HG02970 (cell line): ENCODE measurements around the gene SLC6A15.
A peak's percentile ranks its signal among the peaks of the same experiment; 100 is the strongest.

Source experiments
- ATAC-seq: cut with Tn5 transposase; IDR thresholded peaks from one replicate; pipeline ENCODE4 v1.9.1; 2021; ENCODE audit warnings: mild to moderate bottlenecking, moderate library complexity, moderate number of reproducible peaks; ENCODE audit not compliant: unreplicated experiment, low FRiP score

Gene SLC6A15

DNA sequence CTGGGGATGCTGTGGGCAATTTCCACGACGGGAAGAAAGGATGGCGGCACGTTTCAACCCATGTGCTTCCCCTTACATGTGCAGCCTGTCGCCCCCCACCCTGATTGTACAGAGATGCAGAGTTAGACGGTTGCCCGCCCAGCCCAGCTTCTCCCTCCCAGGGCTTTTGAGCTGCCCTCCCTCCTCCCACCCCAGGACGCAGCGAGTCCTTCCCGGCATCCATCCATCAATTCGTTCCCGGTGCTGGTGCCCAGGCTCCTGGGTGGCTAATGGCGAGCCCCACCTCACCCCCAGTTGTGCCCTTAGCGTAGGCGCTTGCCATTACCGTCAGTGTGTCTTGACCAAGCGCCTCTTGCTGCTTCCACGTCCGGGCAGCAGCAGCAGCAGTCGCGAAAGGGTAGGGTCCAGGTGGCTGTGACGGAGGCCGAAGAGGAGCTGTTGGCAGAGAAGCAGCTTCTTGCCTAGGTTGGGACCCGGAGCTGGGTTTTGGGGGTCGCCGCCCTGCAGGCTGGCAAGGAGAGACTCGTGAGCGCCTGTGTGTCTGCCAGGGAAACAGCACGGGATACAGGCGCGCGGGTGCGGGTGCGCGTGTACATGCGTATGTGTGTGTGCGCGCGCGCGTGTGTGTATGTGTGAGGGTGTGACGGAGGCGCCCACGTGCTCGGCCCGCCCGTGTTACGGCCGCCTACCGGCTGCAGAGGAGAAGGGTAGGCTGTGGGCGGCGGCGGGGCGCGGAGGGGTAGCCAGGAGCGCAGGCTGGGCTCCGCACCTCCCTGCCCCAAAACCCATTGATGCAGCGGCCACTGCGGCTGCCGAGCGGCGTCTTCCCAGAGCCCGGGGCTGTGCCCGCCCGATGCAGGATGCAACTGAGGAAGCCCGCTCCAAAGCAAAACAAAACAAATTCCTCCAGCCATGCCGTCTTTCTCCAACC lies at the start of gene SLC6A15:
Gene SLC6A15 (minus strand): TSS at position 602 of the 931 bp plus-strand sequence. CDS start 20,679 bp downstream, outside the sequence.
- peak; percentile 62 for ATAC-seq

DNA sequence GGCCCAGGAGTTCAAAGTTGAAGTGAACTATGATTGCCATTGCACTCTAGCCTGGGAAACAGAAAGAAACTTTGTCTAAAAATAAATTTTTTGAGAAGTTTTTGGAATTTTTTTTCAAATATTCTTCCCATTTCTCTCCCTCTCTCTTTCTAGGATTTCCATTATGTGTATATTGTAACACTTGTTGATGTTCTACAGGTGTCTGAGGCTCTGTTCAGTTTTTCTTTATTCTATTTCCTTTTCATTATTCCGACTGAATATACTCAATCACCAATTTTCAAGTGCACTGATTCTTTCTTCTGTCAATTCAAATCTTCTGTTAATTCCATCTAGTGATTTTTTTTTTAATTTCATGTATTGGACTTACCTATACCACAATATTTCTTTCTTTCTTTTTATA lies 48.3 kb upstream of the SLC6A15 start:
- no peak for ATAC-seq

DNA sequence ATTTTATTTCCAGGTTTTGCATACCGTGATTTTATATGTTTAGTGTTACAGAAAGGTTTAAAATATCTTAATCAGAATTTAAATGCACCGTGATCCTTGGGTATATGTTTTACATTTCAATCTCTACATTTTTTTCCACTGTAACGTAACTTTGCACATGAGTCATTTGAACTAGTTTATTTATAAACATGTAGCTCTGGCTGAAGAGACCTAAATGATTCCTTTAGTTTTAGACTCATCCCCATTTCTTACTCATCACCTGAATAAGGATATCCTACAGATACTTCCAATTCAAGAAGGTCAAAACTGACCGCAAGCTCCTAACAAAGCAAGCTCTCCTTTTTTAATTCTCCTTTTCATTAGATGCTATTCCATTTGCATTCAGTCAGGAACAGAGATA lies 42.7 kb upstream of the SLC6A15 start:
- no peak for ATAC-seq

DNA sequence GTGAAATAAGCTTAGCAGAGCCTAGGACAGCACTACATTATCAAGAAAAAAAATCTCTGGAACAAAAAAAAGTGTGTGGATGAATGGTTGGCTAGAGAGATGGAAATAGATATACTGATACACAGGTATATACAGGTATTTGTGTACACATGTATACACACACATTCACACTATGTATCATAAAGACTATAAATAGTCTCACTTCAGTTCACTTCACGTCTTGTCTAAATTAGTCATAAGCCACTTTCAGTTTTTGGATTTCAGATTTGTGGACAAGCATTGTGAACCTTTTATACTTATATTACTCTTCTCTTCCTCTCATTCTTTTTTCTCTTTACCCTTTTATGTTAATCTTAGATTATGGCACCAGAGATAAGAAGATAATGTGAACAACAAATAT lies 41.8 kb upstream of the SLC6A15 start:
- no peak for ATAC-seq

DNA sequence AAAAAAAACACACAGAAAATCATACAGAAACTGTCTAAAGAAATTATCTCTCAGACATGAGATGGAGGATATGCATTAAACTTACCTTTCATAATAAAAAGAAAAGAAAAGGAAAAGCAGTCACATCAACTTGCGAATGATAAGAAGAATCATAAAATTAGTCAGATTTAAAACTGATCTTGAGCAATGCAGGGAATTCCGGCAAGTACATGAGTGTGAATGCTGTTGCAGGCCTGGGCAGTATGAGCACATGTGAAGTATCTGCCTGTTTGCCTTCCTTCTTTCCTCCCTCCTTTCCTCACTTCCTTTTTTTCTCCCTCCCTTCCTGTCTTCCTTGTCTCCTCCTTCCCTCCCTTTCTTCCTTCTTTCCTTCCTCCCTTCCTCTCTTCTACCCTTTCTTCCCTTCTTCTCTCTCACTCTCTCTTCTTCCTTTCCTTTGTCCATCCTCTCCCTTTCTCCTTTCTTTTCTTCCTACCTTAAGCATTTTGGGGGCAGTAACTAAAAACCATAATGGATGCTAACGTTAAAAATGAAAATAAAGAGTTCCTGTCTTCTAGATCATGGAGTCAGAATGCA lies 38.5 kb upstream of the SLC6A15 start:
- ATAC-seq = no peak

DNA sequence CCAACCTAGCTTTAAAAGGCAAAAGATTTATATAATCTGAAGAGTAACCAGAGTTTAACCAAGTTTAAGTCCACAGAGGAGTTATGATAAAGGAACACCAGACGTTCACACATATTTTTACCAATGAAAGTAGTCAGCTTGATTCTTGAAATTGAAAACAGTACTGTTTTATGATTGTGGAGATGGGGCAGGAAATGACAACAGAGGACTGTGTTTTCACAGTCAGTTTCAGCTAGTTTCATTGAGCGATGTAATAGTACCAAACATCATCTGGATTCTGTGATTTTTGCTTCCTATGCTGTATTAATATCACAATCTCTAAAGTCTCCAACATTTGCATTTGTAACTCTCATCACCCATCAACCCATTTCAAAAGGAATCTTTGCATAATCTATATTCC lies 34.2 kb upstream of the SLC6A15 start:
- ATAC-seq = no peak

DNA sequence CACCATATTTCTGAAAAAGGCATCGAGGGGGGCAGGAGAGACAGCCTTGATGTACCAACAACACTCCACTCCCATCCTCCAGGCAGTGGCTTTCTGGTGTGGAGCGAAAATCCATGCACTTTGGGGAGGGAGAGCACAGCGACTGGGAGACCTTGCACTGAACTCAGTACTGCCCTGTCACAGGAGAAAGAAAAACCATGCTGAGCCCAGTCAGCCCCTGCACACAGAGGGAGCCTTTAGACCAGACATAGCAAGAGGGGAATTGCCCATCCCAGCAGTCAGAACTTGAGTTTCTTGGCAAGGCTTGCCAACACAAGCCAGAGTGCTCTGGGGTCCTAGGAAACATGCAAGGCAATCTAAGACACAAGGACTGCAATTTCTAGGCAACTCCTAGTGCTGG lies 24.8 kb upstream of the SLC6A15 start:
- ATAC-seq = no peak

DNA sequence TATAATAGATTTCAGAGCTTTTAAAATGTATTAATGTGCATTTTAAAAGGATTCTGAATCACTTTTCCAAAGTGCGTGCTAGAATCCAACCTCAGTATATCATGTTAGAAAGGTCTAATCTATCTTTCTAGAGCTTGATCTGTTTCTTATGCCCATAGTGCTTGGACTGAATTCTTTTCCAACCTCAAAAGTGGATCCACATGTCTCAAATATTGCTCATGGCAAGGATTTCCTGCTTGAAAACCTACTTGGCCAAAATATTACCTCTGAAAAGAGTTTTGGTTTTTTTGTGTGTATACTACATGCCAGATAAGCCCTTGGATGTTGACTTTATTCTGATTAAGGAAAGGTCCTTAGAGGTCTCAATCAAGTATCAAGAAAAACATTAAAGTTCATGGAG lies 16.9 kb upstream of the SLC6A15 start:
- no peak for ATAC-seq

DNA sequence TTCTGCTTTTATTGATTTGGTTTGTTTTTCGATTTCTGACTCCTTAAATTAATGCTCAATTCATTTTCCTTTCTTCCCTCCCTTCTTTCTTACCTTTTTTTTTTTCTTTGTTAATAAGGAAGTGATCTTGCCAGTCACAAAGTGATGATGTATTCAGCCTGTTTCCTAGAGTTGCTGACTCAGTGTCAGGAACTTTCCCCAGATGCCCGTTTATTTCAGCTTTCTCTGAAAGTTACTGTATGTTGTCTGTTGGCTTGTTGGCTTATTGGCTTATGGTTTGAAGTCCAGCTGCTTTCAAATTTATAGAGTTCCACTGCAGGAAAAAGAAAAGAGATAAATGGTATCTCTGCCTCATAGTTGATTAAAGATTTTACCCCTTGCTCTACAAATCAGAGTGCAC lies 12.4 kb upstream of the SLC6A15 start:
- ATAC-seq = no peak

DNA sequence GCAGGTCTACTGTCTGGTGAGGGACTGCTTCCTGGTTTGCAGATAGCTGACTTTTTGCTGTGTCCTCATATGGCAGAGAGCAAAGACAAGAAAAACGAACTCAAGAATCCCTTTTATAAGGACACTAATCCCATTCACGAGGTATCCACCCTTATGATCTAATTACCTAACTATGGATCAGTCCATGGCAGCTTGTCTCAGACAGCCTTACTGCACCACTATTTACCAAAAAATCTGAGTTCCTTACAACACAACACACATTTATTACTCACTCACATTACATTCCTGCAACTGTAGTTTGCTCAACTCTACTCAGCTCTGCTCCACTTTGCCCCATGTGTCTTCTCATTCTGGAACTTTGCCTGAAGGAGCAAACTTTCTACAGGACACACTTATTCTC lies 10.1 kb upstream of the SLC6A15 start:
- no peak for ATAC-seq

DNA sequence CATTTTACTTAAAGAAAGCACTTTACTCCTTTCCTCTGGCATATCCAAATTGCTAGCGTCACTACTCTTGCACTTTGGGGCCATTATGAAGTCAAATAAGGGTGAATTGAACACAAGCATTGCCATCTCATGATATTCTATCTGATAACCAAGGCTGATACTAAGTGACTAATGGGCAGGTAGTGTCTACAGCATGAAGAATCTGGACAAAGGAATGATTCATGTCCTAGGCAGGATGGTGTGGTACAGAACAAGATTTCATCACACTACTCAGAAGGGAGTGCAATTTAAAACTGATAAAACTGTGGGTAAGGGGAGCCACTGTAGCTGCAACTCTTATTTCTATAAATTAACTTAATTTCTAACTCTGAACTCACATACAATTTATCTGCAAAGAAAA lies 7.7 kb upstream of the SLC6A15 start:
- no peak for ATAC-seq

DNA sequence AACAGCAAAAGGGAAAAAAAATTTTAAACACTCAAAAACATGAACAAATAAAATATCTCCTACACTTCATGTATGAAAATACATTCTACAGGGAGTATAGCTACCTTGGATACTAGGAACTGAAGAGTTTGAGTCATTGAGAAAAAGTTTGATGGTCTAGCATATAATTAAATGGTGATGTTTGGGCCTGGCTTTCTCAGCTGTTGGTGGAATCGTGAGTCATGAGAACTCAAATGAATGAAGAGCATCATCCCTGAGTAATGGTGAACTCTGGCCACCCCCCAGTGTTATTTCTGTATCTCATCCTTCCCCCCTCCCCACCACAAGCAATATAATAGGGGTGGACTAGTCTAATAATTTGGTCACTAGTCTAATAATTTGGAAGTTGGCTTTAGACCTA lies 6.7 kb upstream of the SLC6A15 start:
- ATAC-seq = no peak

DNA sequence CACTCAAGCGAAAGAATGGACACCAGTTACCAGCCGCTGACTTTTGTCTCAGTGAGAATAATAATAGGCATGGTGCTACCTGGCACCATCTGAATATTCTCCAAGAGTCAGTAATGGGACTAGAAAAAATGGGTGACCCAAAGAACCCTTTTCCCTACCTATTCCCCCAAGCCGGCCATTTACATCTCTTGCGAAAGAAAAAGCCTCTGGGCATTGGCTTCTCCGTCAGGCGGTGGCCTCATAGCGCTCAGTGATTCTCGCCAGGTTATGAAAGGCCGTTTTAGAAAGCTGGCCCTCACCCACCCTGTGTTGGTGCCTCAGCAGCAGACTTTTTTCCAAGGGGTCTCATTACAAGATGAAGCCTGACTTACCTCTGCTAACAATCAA lies 523 bp upstream of the SLC6A15 start:
- ATAC-seq = no peak

DNA sequence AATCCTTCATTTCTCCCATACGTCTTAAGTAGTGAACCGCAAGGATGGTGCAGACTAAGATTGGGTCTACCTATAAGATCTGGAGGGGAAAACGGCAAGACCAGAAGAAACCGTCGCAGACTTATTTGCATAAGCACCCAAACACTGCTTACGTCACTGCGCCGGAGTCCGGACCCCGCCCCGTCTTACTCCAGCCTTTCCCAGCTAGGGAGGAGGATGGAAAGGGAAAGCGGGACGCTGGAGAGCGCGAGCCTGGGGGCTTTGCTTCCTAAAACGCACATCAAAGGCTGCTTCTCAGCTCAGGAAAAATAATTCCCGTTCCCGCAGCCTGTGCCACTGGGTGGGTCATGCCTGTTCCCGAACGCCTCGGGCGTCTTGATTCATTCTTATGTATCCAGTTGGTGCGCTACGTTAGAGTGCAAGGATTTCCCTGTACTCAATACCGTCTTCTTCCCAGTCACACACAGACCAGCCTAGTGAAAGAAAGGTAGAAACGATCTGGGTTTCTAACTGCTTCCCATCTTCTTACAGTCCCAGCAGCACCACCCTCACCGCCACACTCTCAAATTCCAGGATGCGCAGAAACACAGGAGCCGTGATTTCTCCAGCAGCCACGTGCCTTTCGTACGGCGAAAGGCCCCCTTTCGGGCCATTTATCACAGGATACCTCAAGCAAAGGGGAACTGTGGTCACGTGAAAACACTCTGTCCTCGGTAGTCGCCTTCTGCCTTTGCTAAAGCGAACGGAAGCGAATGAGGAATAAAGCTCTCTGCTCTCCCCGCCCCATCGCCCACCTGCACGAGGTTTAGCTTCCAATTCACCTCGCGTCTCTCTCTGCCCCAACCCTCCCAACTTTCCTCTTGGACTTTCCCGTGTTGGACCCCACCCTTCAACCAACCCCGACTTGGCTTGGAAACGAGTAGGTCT lies 1.1 kb downstream of the SLC6A15 start:
- ATAC-seq = no peak

DNA sequence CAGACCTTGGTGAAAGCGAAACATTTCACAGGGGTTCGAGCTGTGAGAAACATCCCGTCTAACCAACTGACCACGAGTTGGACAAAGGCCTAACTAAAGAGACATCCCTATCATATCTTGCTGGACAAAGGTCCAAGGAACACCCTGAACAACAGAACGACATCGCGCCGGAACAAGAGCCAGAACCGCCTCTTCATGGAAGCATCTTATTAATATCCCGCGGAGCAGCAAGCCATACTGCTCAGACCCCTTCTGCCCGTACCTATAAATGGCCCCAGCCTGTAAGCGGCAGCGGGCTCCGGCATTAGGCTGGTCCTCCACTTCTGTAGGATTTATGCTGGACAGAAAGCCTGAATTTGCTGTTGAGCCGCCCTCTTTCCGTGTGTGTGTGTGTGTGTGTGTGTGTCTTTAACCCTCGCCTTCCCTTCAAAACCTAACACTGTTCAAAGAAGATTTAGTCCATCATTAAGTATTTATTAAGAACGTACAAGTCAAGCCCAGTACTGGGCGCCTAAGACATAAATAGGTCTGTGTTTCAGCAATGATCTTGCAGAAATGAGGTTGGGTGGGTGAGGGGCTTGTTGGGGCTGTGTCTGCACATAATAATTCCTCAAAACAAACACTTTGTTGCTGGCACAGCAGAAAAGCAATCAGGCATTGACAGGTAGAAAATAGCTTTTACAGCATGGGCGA lies 1.9 kb downstream of the SLC6A15 start:
- ATAC-seq = no peak

DNA sequence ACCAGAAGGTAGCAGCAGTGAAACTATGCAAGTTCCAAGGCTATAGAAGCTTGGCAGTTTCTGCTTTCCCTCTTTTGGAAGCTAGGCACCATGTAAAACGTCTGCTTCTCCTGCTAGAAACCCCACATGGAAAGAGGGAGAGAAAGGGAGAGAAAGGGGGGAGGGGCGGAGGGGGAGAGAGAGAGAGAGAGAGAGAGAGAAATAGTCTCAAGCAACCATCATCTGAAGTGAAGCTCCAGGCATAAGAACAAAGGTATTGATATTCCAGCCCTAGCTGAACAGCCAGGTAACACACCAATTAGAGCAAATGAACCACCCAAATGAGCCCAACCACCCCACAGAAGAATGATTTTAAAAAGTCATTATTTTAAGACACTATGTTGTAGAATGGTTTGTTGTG lies 8.5 kb downstream of the SLC6A15 start:
- no peak for ATAC-seq

DNA sequence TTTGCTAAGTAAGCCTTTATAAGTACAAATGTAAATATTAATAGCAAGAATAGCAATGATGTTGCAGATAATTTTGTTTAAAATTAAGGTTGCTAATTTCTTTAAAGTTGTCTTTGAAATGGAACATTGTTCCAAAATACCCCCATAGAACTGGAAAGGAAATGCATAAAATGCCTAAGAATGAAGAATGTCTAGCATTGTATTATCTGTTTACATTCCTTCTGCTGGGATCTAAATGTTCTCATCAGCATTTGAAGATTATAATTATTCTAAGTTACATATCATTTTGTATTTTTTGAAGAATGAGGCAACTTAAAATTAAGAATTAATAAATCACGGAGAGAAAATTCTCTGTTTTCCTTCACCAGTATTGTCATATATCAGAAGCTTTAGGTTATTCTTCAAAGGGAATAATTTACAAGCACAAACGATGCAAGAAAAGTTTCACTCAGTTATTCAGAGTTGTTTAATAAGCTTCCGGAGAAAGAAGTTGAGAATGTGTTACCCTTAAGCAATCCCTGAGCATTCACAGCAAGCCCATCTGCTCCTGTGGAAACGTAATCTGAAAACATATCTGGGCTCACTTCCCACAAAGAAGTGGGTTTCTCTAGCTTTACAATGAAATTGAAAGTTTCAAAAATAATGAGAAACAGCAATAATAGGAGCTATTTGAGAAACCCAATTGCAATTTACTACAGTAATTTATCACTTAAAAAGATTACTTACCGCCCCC lies 21.3 kb downstream of the SLC6A15 start:
- ATAC-seq = no peak

DNA sequence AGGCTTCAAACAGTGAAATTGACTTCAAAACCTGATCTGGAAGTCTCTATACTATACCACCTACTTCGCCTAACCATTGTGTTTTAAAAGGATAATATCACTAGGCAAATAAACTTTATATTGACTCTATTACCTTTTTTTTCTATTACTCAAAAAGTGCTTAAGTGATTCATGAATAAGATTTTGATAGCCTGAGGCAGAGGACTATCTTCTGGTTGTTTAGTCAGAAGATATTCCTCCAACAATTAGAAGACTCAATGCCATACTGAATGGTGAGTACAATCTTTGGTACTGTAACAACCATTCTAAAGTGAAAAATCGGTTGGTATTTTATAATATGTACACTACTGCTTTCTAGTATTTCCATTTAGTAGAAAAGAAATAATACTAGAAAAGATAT lies 22.8 kb downstream of the SLC6A15 start:
- ATAC-seq = no peak

DNA sequence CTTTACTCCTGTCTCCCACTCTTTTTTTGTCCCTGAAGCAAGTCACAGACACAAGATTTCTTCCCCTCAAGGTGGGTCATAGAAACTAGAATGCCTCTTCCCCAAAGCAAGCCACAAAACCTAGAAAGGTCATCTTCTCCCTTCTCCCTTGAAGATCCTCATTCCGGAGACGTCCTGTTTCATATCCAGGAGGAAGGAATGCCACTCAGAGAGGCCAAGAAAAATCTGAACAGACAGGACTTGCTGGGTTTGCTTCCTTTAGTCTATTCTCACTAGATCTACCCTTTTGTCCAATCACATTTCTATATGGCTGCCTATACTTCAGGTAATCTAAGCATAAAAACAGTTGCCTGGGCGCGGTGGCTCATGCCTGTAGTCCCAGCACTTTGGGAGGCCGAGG lies 23.7 kb downstream of the SLC6A15 start:
- no peak for ATAC-seq

DNA sequence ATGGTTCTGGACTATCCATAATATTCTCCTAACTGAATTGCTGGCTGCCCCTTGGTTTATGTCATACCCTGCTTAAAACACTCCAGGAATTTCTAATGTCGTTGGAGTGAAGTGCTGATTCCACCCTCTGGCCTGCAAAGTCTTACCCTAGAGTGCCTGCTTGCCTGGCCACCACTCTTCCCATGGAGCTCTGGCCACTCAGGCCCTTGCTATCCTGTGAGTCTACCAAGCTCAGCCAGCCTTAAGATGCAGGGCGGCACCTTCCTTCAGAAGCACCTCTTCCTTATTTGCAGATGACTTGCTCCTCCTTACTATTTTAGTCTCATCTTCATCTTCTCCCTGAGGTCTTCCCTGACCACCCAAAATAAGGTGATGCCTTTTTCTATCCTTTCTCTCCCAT lies 35.3 kb downstream of the SLC6A15 start:
- ATAC-seq = no peak
